AG10803 (cell line): ENCODE results near the gene CMSS1.

Source experiments
- DNase-seq: peaks from one replicate; pipeline ENCODE4 v3.0.0; 2010; ENCODE audit warnings: low read depth
- H3K4me3 ChIP-seq: 2 replicates; pipeline ENCODE4 v1.5.1; 2011; ENCODE audit warnings: mild to moderate bottlenecking, low read length, control low read depth
- CTCF ChIP-seq: conservative IDR thresholded peaks from 2 replicates; pipeline ENCODE4 v1.5.1; 2011; ENCODE audit warnings: mild to moderate bottlenecking, low read length, control low read depth, inconsistent platforms

Gene CMSS1

GRCh38 chr3:99776516-99777209 lies 41.0 kb upstream of the CMSS1 start:
- DNase-seq: no peak
- no peak overlapping the region for H3K4me3 ChIP-seq
- no peak for TF ChIP-seq CTCF

- no peak for TF ChIP-seq CTCF
- H3K4me3 ChIP-seq: no peak overlapping the region
- no peak for DNase-seq
Measured at GRCh38 chr3:99777210-99777549, 40.5 kb upstream of the CMSS1 start.

DNA sequence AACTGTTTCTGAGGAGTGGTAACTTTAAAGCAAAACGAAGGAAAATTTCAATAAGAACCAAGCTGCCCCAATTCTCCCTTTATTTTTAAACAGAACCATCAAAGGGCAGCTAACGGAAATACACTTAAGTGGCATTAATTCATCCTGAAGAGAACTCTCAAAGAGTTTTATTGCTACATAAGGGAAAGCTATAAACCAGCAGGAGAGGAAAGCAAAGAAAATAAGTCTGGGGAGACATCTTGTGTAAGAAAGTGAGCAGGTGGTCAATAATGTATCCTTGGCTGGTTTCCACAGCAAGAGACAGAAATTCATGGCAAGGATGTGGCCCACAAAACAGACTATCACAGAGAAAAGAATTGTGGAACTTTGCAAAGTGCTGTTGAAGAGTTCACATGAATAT lies 40.0 kb upstream of the CMSS1 start:
- H3K4me3 ChIP-seq: no peak overlapping the region
- no peak for TF ChIP-seq CTCF
- no peak for DNase-seq

DNA sequence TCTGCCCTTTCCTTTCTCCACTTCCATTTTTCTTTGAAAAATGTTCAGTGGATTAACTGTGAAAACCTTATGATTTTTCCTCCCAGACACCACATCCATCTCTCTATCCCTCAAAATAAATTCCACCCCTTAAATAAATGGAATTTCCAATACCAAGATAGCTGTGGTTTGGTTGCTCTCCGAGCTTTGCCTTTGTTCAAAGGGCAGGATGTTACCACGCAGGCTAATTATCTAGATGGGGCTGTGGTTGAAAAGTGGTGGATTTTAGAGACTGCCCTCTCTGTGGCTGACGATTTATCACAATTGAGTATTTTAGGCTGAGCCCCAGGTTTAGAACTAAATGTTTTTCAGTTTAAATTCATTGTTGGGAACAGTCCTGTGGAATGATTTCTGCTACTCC lies 36.9 kb upstream of the CMSS1 start:
- DNase-seq: peak; percentile 84
- H3K4me3 ChIP-seq: no peak overlapping the region
- no peak for TF ChIP-seq CTCF

DNA sequence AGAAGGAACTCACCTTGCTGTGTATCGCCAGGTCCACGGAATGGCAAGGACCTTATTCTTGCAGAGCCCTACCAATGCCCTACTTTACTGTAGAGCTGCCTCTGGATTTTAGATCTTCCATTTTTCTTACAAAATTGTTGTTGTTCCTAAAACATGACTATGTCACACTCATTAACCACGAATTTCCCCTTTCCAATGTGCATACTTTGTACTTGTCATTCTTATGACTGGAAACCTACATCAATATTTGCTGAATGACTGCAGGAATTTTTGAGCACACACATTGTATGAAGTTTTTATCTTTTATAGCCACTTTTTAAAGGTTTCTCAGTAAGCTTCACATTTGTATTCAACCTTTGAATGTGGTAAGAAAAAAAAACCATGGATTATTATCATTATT lies 35.9 kb upstream of the CMSS1 start:
- H3K4me3 ChIP-seq: no peak overlapping the region
- TF ChIP-seq CTCF: no peak
- peak; percentile 67 for DNase-seq

- DNase-seq: peak; percentile 97
- no peak overlapping the region for H3K4me3 ChIP-seq
- no peak for TF ChIP-seq CTCF
Measured at GRCh38 chr3:99783011-99783573, 34.6 kb upstream of the CMSS1 start.

- H3K4me3 ChIP-seq: no peak overlapping the region
- peak; percentile 76 for DNase-seq
- TF ChIP-seq CTCF: peak; percentile 86
Measured at GRCh38 chr3:99789011-99789721, 28.5 kb upstream of the CMSS1 start.
